Hepatocyte (in vitro differentiated cells): ENCODE measurements around the gene LDLRAD3. TPM values are rescaled to one million over a fixed set of nuclear protein-coding genes. Genes with fewer than 3 reads are reported as not detected.

Experiments
- DNase-seq: peaks from one replicate; pipeline ENCODE4 v3.0.0-alpha.2; 2016; ENCODE audit warnings: low spot score
- H2AFZ ChIP-seq: fragments of 200-600 bp; sonication (generic); 2 replicates; pipeline ENCODE4 v1.6.0; 2016; ENCODE audit warnings: antibody characterized with exemption, mild to moderate bottlenecking
- H3K27ac ChIP-seq: fragments of 200-600 bp; sonication (generic); 2 replicates; pipeline ENCODE4 v1.5.1; 2016; ENCODE audit warnings: mild to moderate bottlenecking
- H3K27me3 ChIP-seq: fragments of 200-600 bp; sonication (generic); 2 replicates; pipeline ENCODE4 v1.6.1; 2016
- H3K36me3 ChIP-seq: fragments of 200-600 bp; sonication (generic); replicated peaks from 2 replicates; pipeline ENCODE4 v1.5.1; 2016; ENCODE audit warnings: low read depth; ENCODE audit not compliant: insufficient read depth
- H3K4me1 ChIP-seq: fragments of 200-600 bp; sonication (generic); 2 replicates; pipeline ENCODE4 v1.5.1; 2016; ENCODE audit warnings: mild to moderate bottlenecking, moderate library complexity; ENCODE audit not compliant: insufficient read depth
- H3K4me2 ChIP-seq: fragments of 200-600 bp; sonication (generic); 2 replicates; pipeline ENCODE4 v1.6.0; 2016
- H3K4me3 ChIP-seq: fragments of 200-600 bp; sonication (generic); 2 replicates; pipeline ENCODE4 v1.5.1; 2016; ENCODE audit warnings: mild to moderate bottlenecking
- H3K79me2 ChIP-seq: fragments of 200-600 bp; sonication (generic); 2 replicates; pipeline ENCODE4 v1.6.0; 2017; ENCODE audit warnings: mild to moderate bottlenecking
- H3K9me2 ChIP-seq: fragments of 200-600 bp; sonication (generic); replicated peaks from 2 replicates; pipeline ENCODE4 v1.6.0; 2017; ENCODE audit warnings: mild to moderate bottlenecking; ENCODE audit not compliant: insufficient read depth
- H3K9me3 ChIP-seq: fragments of 200-600 bp; sonication (generic); 2 replicates; pipeline ENCODE4 v1.5.1; 2016; ENCODE audit warnings: low read depth, mild to moderate bottlenecking
- H4K20me1 ChIP-seq: fragments of 200-600 bp; sonication (generic); 2 replicates; pipeline ENCODE4 v1.6.0; 2016; ENCODE audit warnings: mild to moderate bottlenecking; ENCODE audit not compliant: insufficient read depth, poor library complexity, severe bottlenecking
- EZH2 ChIP-seq: fragments of 200-600 bp; sonication (generic); IDR thresholded peaks from 2 replicates; pipeline ENCODE4 v1.6.1; 2016; ENCODE audit warnings: antibody characterized with exemption, mild to moderate bottlenecking, borderline replicate concordance
- EZH2phosphoT487 ChIP-seq: fragments of 200-600 bp; sonication (generic); IDR thresholded peaks from one replicate; pipeline ENCODE4 v1.6.1; 2018; ENCODE audit warnings: antibody characterized with exemption, mild to moderate bottlenecking, low read depth, moderate library complexity; ENCODE audit not compliant: unreplicated experiment, severe bottlenecking
- WGBS: methylation state at CpG from one replicate; pipeline ENCODE4 v1.1.6; 2016; ENCODE audit warnings: low lambda C conversion rate; ENCODE audit errors: missing lambda C conversion rate; 5-methylcytosine and 5-hydroxymethylcytosine counted together
- polyA plus RNA-seq: library from polyadenylated mRNA; unstranded; fragments of >200 nt; fragmentation: Nextera tagmentation; extraction: Ambion mirVana; gene quantifications from 2 replicates; pipeline ENCODE4 v1.2.1, GENCODE V29; 2016
- total RNA-seq: library from RNA; depleted of rRNA; stranded (reverse); fragments of >200 nt; gene quantifications from 2 replicates; pipeline ENCODE4 v1.2.3, GENCODE V29; 2014
- TF ChIP-seq, protein P1 (sequence below): fragments of 200-600 bp; sonication (generic); IDR thresholded peaks from 2 replicates; pipeline ENCODE4 v1.5.1; 2016; ENCODE audit warnings: antibody characterized with exemption, mild to moderate bottlenecking; ENCODE audit not compliant: poor library complexity

The LDLRAD3 gene
- total and polyA plus RNA-seq, 2 experiments from 2014 or later, result 12.2 TPM

DNA sequence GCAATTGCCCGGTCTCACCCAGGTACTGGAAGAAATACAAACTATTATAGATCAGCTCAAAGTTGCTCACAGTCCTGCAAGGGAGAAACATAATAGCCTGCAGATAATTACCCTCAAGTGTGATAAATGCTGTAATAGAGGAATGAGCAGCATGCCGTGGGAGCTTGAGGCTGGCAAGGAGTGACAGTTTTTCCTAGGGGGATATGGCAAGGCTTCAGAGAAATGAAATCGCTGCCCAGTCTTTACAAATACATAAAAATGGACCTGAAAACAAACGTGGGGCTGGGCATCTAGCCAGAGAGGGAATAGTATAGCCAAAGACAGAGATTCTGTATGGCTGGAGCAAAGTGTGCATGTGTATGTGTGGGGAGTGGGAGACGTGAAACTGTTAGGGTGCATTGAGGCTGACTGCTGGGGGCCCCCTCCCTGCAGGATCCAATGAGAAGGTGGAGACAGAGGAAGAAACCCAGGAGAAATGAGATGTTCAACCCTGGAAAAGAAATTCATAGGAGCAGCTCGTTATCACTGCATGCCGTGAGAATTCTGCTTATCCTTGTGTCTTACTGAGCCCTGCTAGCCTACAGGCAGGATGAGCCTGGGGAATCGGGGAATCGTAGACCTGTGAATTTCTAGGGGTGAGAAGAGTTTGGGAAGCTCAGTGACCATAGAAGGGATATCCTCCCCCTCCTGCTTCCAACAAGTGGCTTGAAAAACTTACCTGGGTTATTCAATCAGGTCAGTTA, 167.0 kb downstream of the LDLRAD3 start:
- no peaks in the 10 kb centered on the region for H3K9me2 ChIP-seq
- TF ChIP-seq EZH2 (no peak), EZH2phosphoT487 (no peak)
- TF ChIP-seq, protein P1, sequence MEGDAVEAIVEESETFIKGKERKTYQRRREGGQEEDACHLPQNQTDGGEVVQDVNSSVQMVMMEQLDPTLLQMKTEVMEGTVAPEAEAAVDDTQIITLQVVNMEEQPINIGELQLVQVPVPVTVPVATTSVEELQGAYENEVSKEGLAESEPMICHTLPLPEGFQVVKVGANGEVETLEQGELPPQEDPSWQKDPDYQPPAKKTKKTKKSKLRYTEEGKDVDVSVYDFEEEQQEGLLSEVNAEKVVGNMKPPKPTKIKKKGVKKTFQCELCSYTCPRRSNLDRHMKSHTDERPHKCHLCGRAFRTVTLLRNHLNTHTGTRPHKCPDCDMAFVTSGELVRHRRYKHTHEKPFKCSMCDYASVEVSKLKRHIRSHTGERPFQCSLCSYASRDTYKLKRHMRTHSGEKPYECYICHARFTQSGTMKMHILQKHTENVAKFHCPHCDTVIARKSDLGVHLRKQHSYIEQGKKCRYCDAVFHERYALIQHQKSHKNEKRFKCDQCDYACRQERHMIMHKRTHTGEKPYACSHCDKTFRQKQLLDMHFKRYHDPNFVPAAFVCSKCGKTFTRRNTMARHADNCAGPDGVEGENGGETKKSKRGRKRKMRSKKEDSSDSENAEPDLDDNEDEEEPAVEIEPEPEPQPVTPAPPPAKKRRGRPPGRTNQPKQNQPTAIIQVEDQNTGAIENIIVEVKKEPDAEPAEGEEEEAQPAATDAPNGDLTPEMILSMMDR, result no peak
- no peaks in the 10 kb centered on the region for H4K20me1 ChIP-seq
- H3K79me2 ChIP-seq, result no peaks in the 10 kb centered on the region
- H3K36me3 ChIP-seq, result no peaks in the 10 kb centered on the region
- no peak for DNase-seq
- H3K9me3 ChIP-seq, result no peaks in the 10 kb centered on the region
- peak overlapping the region; percentile 5 for H3K4me2 ChIP-seq
- no peak overlapping the region for H3K4me3 ChIP-seq
- H3K4me1 ChIP-seq, result no peaks in the 10 kb centered on the region
- WGBS, result 65% methylated on average over 9 of the region's 9 CpGs
- no peaks in the 10 kb centered on the region for H3K27me3 ChIP-seq
- no peak overlapping the region for H3K27ac ChIP-seq
- H2AFZ ChIP-seq, result no peak overlapping the region

DNA sequence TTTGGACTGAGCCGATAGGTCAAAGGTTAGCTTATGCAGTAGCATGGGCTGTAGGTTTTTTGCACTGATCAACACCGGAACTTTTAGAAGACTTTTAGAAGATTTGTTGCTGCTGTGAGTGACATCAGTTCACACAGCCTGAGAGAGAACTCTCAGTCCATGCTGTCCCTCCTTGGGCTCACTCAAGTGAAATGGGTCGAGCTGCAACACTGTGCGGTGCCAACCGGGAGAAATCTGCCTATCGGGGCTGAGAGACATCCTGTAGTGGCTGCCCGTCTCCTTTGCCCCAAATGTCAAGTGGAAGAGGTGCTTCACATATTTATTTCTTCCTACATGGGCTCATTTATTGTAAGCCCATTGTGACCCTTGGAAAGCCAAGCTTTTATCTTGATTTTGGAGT, 170.2 kb downstream of the LDLRAD3 start:
- H3K9me2 ChIP-seq, result no peaks in the 10 kb centered on the region
- no peak for DNase-seq
- H3K9me3 ChIP-seq, result no peaks in the 10 kb centered on the region
- H3K4me3 ChIP-seq, result no peak overlapping the region
- H2AFZ ChIP-seq, result no peak overlapping the region
- TF ChIP-seq EZH2 (no peak), EZH2phosphoT487 (no peak)
- TF ChIP-seq, protein P1, result no peak
- 98% methylated on average over 7 of the region's 7 CpGs for WGBS
- H3K36me3 ChIP-seq, result no peaks in the 10 kb centered on the region
- H3K79me2 ChIP-seq, result no peaks in the 10 kb centered on the region
- H3K27me3 ChIP-seq, result no peaks in the 10 kb centered on the region
- no peaks in the 10 kb centered on the region for H4K20me1 ChIP-seq
- no peaks in the 10 kb centered on the region for H3K4me1 ChIP-seq
- no peak overlapping the region for H3K4me2 ChIP-seq
- H3K27ac ChIP-seq, result no peak overlapping the region

DNA sequence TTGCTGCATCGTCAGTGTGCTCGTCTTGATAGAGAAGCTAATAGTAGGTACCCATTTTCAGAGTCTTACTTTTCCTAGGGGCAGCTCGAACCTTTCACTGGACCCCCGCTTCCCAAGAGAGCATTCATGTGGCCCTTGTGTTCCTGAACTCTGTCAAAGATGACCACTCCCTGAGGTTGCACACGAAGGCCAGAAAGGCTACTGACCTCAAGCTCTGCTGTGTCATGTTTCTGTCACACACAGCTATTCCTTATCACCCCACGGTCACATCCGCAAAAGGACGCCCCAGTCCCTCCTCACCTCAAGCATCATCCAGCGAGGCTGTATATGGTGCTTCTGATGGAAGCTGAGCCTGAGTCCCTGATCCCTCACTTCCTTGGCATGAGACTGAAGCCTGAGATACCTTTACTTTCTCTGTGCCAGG, 171.5 kb downstream of the LDLRAD3 start:
- WGBS, result 94% methylated on average over 9 of the region's 9 CpGs
- Histone ChIP-seq H3K79me2 (no peaks in the 10 kb centered on the region), H3K9me2 (no peaks in the 10 kb centered on the region)

More for the DNA sequence above, 171.5 kb downstream of the LDLRAD3 start:
- TF ChIP-seq EZH2, result no peak
- TF ChIP-seq, protein P1, result no peak
- no peak for TF ChIP-seq EZH2phosphoT487
- no peaks in the 10 kb centered on the region for H3K4me1 ChIP-seq
- no peak overlapping the region for H3K4me3 ChIP-seq
- no peak for DNase-seq
- no peaks in the 10 kb centered on the region for H3K36me3 ChIP-seq
- no peak overlapping the region for H3K27ac ChIP-seq
- H3K4me2 ChIP-seq, result no peak overlapping the region
- H3K27me3 ChIP-seq, result no peaks in the 10 kb centered on the region
- H3K9me3 ChIP-seq, result no peaks in the 10 kb centered on the region
- no peaks in the 10 kb centered on the region for H4K20me1 ChIP-seq
- no peak overlapping the region for H2AFZ ChIP-seq
